HTERT RPE-1 (cell line): ENCODE measurements around the gene SEMA4G.

ENCODE experiments used
- in situ Hi-C: fragments of 300-500 bp; cut with MboI; formaldehyde crosslinking; loops from 4 replicates; pipeline ENCODE4 v1.14.3; 2020; ENCODE audit warnings: low sequenced_read_pairs

The SEMA4G gene

GRCh38 chr10:100986623-100986951 lies 17.3 kb downstream of the SEMA4G start:
- in situ Hi-C loops: no loop called here

- in situ Hi-C loops: no loop called here
These were observed 17.8 kb downstream of the SEMA4G start, which contains the start of the genes MRPL43 and TWNK for GRCh38 chr10:100986952-100987684. Gene MRPL43, minus strand, starts transcription at chr10:100987497. Its CDS starts 54 bp downstream, at chr10:100987443. Gene TWNK, plus strand, starts transcription at chr10:100987543. Its CDS starts 668 bp downstream, at chr10:100988211.

DNA sequence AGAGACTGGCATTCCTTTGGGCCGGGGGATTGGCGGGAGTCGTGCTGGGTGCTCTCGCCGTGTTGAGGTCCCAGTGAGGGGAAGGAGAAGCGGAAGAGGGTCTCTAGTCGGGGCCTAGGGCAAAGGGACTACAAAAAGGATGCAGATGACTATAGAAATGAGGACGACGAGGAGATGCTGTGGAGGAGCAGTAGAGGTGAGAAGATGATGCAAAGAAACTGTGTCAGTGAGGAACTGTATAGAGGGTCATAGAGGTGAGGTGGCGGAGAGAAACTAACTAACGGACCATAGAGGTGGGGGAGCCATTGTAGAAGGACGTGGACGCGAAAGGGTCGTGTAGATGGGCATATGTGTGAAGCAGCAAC lies 18.4 kb downstream of the SEMA4G start:
- in situ Hi-C loops: no loop called here

DNA sequence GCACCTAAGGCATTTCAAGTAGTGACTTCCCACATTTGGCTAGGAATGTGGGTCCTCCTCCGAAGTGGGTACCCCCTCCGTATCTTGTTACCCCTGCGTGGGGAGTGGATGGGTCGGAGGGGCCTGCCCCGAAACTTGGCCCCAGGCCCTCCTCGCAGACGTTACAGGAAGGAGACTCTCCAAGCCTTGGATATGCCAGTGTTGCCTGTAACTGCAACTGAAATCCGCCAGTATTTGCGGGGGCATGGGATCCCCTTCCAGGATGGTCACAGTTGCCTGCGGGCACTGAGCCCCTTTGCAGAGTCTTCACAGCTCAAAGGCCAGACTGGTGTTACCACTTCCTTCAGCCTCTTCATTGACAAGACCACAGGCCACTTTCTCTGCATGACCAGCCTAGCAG lies 18.9 kb downstream of the SEMA4G start:
- in situ Hi-C loops: no loop called here

DNA sequence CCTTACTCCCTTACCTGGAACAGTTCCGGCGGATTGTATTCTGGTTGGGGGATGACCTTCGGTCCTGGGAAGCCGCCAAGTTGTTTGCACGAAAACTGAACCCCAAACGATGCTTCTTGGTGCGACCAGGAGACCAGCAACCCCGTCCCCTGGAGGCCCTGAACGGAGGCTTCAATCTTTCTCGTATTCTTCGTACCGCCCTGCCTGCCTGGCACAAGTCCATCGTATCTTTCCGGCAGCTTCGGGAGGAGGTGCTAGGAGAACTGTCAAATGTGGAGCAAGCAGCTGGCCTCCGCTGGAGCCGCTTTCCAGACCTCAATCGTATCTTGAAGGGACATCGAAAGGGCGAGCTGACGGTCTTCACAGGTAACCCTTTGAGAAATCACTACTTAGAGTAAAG lies 19.8 kb downstream of the SEMA4G start:
- in situ Hi-C loops: no loop called here

- in situ Hi-C loops: no loop called here
These were observed 24.8 kb downstream of the SEMA4G start for GRCh38 chr10:100993986-100994708.

DNA sequence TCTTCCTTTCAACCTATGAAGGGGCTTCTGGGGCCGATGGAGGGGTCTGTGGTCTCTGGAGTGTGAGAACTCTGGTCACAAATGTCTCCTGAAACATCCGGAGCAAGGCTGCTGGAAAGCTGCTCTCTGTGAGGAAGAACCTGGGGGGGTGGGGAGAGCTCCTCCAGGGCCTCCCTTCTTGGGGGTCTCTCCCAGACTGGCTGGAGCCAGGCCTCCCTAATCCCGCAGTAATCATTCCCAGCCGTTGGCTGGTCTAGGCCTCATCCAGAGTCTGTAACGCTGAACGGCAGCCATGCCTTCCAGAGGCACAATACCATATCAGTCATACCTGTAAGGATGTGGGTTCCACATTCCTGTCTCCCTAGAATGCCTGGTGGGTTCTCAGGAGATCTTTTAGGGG lies 25.9 kb downstream of the SEMA4G start:
- in situ Hi-C loops: no loop called here

GRCh38 chr10:100996678-100997359 lies 27.5 kb downstream of the SEMA4G start:
- in situ Hi-C loops: no loop called here

DNA sequence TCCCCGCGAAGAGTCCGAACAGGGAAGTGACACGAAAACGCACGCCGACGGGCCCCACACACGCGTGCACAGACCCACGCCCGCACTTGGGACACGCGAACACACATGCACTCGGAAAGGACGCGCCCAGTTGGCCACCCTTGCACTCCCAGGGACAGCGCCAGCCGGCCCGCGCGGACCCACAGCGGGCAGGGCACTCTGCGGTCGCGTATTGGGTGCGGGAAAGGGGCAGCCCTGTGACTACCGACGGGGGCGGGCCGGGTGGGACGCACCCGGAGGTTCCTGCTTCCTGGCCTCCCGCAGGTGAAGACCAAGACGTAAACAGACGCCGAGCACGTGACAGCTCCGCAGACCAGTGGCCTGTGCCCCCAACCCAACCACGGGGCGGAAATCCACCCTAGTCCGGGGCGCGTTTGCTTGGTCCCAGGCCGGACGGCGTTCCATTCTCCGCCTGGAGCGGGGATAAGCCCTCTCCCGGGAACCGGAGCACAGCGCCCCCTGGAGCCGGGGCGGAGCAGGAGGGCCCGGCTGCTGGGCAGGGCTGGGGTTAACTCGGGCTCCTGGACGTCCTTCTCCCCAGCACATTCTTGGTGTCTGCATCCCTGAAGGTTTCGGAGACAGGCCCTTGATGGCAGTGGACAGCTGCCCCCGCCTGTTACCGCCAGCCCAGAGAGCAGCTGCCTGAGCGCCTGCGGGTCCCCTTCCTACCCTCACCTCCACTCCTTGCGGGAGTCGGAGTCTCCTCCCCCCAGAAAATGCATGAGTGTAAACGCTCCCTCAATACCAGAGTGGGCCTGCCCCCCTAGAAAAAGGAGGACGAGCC lies 28.3 kb downstream of the SEMA4G start:
- in situ Hi-C loops: no loop called here

- in situ Hi-C loops: no loop called here
These were observed 29.1 kb downstream of the SEMA4G start for GRCh38 chr10:100998183-100998990.

- in situ Hi-C loops: no loop called here
These were observed 29.9 kb downstream of the SEMA4G start for GRCh38 chr10:100998991-100999741.

GRCh38 chr10:100999742-101000126 lies 30.4 kb downstream of the SEMA4G start, which contains the start of gene LZTS2:
Gene LZTS2, plus strand, starts transcription at chr10:100999808. Its CDS starts 2,731 bp downstream, at chr10:101002539.
- in situ Hi-C loops: no loop called here

DNA sequence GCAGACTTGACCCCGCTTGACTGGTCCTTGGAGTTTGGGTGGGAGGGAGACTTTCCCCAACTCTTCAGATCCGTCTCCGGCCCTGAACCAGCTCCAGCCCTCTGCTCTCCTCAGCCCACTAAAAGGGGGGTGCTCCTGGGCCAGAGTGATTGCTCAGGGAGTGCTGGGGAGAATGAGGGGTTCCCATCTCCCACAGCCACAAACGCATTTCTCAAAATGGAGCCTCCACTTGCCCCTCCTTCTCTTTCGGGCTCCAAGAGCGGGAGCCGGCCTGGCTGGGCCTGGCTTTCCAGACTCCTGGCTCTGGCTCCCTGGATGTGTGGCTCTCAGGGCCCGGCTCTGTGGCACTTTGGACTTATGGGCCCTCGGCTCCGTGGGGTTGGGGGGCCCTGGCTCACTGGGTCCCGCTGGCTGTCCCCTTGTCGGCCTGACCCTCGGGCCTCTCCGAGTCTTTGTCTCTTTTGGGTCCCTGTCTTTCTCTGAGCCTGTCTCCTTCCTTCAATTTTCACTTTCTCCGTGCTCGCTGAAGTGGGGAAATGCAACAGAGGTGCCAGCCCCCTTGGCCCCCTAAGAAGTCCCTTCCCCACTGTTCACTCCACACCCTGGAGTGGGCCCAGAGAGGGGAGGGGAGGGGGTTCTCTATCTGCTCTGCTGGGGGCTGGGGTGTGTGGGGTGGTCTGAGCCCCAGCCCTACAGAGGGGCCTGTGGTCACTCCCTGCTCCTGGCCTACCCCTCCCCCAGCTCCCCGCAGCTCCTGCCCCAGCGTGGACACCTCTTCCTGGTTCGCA lies 31.0 kb downstream of the SEMA4G start:
- in situ Hi-C loops: no loop called here

DNA sequence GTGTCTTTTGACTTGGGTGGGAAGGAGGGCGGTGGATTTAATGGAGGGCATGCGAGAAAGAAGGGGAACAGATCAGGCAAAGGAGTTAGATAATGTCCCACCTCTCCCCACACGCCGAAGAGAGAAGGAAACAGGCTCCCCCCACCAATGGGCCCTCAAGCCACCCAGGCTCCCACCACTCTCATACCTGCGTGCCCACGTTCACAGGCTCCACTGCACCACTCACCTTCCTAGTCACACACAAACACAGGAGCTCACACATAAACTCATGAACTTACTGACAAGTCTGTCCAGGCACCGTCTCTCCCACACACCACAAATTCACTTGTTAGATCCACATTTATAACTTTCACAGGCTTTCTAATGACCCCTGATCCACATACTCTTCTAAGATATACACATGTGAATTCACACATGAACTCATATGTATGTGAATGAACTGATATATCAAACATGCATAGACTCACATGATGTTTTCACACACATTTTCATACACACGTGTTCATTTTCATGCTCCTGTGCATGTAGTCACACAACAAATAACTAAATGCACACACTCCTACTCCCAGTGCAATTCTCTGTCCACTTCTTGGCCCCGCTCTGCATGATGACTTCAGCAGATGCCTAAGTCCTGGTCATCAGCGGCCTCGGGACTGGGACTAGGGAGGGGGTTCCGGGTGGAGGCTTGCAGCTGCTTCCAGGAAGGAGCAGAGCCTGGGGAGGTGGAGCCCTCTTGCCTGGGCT lies 31.8 kb downstream of the SEMA4G start:
- in situ Hi-C loops: no loop called here

DNA sequence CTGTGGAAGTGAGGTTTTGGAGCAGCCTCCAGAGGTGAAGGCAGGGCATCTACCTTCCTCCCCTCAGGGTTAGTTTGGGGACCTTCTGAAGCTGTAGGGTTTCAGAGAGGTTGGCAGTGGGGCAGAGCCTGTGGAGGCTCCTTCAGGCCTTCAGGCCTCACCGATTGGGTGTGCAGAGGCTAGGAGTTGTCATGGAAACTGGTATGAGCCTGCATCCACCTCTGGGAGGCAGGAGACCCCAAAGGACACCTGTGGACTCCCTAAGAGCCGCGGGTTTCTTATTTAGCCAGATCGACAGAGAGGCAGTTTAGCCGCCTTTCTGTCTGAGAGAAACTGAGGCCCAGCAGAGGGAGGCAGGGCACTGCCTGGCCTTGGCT lies 32.3 kb downstream of the SEMA4G start:
- in situ Hi-C loops: no loop called here

- in situ Hi-C loops: no loop called here
These were observed 33.2 kb downstream of the SEMA4G start for GRCh38 chr10:101002456-101002855.

DNA sequence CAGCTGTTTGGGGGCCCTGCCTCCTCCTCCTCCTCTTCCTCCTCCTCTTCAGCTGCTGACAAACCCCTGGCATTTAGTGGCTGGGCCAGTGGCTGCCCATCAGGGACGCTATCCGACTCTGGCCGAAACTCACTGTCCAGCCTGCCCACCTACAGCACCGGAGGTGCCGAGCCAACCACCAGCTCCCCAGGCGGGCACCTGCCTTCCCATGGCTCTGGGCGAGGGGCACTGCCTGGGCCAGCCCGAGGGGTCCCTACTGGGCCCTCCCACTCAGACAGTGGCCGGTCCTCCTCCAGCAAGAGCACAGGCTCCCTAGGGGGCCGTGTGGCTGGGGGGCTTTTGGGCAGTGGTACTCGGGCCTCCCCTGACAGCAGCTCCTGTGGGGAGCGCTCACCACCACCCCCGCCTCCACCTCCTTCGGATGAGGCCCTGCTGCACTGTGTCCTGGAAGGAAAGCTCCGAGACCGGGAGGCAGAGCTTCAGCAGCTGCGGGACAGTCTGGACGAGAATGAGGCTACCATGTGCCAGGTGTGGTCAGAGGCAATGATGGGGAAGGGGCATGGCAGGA lies 34.4 kb downstream of the SEMA4G start:
- in situ Hi-C loops: no loop called here

GRCh38 chr10:101005361-101005760 lies 36.1 kb downstream of the SEMA4G start:
- in situ Hi-C loops: no loop called here
